Left ventricle myocardium inferior (tissue), 1 donor: ENCODE results near the gene MAN2B2. TPM values are rescaled to one million over a fixed set of nuclear protein-coding genes. Genes with fewer than 3 reads are reported as not detected.

Experiments
- DNase-seq: peaks from one replicate; pipeline ENCODE4 v3.0.0-alpha.2; 2020
- H3K27ac ChIP-seq: fragments of 200-600 bp; replicated peaks from 2 replicates; pipeline ENCODE4 v1.8.0; 2021
- H3K27me3 ChIP-seq: fragments of 200-600 bp; 2 replicates; pipeline ENCODE4 v1.8.0; 2021; ENCODE audit warnings: low read depth
- H3K36me3 ChIP-seq: fragments of 200-600 bp; 2 replicates; pipeline ENCODE4 v1.8.0; 2021
- H3K4me1 ChIP-seq: fragments of 200-600 bp; 2 replicates; pipeline ENCODE4 v1.8.0; 2021
- H3K4me3 ChIP-seq: fragments of 200-600 bp; 2 replicates; pipeline ENCODE4 v1.8.0; 2021; ENCODE audit warnings: mild to moderate bottlenecking, moderate library complexity
- H3K9me3 ChIP-seq: fragments of 200-600 bp; replicated peaks from 2 replicates; pipeline ENCODE4 v1.8.0; 2021
- intact Hi-C: fragments of 100-400 bp; cut with micrococcal nuclease; formaldehyde crosslinking; loops from one replicate; pipeline ENCODE4 v1.11.0; 2022
- total RNA-seq: library from RNA; stranded (reverse); fragmentation: NEBNext Ultra II Directional; extraction: Animal tissue kit (Norgen Biotek cat#: 25700); gene quantifications from one replicate; pipeline ENCODE4 v1.2.1, GENCODE V29; 2021
- TF ChIP-seq, protein P1 (sequence below): fragments of 200-600 bp; IDR thresholded peaks from 2 replicates; pipeline ENCODE4 v1.8.0; 2021; ENCODE audit warnings: antibody characterized with exemption, mild to moderate bottlenecking, borderline replicate concordance
- donor health status: DM: no; HTN: yes; CAD: no; lungs with severe emphysema.

The MAN2B2 gene
- total RNA-seq, 1 donor from 2014 or later: 18.5 TPM

DNA sequence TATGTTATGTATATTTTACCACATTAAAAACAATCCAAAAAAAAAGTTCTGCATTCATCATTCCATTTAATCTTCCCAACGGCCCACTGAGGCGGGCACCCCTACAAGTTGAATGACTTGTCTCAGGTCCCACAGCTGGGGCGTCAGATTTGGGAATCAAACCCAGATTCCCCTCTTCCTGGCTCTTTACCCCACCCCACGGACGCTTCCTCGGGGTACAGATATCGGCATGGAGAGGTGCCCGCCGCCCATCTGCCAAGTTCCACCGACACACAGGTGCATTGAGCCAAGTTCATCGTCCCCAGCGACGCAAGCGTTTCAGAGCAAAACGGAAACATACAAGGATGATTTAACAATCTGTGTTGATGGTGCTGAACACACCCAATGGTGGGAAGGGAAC lies 36.9 kb upstream of the MAN2B2 start:
- no peaks in the 10 kb centered on the region for H3K4me1 ChIP-seq
- H3K4me3 ChIP-seq: no peak overlapping the region
- TF ChIP-seq, protein P1, sequence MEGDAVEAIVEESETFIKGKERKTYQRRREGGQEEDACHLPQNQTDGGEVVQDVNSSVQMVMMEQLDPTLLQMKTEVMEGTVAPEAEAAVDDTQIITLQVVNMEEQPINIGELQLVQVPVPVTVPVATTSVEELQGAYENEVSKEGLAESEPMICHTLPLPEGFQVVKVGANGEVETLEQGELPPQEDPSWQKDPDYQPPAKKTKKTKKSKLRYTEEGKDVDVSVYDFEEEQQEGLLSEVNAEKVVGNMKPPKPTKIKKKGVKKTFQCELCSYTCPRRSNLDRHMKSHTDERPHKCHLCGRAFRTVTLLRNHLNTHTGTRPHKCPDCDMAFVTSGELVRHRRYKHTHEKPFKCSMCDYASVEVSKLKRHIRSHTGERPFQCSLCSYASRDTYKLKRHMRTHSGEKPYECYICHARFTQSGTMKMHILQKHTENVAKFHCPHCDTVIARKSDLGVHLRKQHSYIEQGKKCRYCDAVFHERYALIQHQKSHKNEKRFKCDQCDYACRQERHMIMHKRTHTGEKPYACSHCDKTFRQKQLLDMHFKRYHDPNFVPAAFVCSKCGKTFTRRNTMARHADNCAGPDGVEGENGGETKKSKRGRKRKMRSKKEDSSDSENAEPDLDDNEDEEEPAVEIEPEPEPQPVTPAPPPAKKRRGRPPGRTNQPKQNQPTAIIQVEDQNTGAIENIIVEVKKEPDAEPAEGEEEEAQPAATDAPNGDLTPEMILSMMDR: no peak
- H3K9me3 ChIP-seq: peaks cover 13% of the 10 kb centered on the region
- H3K27ac ChIP-seq: no peak overlapping the region
- DNase-seq: no peak
- H3K27me3 ChIP-seq: peaks cover 70% of the 10 kb centered on the region
- no peaks in the 10 kb centered on the region for H3K36me3 ChIP-seq
- intact Hi-C loops: no loop called here

DNA sequence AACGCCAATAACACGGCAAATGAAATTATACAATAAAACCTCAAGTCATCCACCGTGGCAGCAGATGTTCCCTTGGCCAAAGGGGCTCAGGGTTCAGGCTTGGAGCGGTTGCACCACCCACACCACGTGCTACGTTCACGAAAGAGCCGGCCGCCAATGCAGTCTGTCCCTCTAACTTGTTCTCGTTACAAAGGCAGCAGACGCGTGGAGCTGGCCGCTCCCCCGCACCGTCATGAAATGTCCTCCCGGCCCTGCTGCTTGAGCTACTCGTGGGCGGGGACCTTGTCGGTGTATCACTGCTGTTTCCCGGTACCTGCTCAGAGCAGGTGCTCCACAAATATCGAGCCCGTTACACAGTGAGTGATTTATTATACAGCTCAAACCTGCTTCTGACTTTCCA lies 36.4 kb upstream of the MAN2B2 start:
- Histone ChIP-seq H3K9me3 (peaks cover 13% of the 10 kb centered on the region), H3K4me1 (no peaks in the 10 kb centered on the region), H3K36me3 (no peaks in the 10 kb centered on the region), H3K27ac (no peak overlapping the region), H3K27me3 (peaks cover 75% of the 10 kb centered on the region), H3K4me3 (no peak overlapping the region)
- DNase-seq: no peak
- TF ChIP-seq, protein P1: no peak
- intact Hi-C loops: no loop called here

DNA sequence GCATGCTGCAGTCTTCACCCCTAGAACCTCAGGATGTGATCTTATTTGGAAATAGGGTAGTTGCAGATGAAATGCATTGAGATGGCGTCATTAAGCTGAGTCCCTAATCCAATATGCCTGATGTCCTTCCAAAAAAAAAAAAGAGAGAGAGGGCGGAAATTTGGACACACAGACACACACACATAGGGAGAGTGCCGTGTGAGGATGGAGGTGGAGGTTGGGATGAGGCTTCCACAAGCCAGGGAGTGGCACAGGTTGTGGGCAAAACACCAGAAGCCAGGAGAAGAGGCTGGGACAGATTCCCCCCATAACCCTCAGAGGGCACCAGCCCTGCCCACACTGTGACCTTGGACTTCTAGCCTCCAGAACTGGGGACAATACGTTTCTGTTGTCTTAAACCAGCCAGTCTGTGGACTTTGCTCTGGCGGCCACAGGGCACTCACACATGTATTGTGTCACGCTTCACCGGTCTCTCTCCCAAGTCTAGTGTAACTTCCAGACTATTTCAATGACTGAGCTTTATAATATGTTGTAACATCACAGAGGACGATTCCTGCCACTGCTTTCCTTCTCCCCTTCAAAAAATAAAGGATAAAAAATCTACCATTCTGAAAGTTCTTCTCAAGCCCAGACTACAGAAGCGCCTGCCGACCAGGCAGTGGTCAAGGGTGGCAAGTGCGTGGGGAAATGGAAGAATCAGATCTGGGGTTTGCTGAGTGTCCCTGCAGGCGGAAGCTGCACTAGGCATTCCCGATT lies 35.8 kb upstream of the MAN2B2 start:
- no peak for DNase-seq
- no peaks in the 10 kb centered on the region for H3K4me1 ChIP-seq
- H3K27me3 ChIP-seq: peaks cover 81% of the 10 kb centered on the region
- peaks cover 13% of the 10 kb centered on the region for H3K9me3 ChIP-seq
- intact Hi-C loops: no loop called here
- H3K4me3 ChIP-seq: no peak overlapping the region
- no peaks in the 10 kb centered on the region for H3K36me3 ChIP-seq
- TF ChIP-seq, protein P1: no peak
- H3K27ac ChIP-seq: no peak overlapping the region

DNA sequence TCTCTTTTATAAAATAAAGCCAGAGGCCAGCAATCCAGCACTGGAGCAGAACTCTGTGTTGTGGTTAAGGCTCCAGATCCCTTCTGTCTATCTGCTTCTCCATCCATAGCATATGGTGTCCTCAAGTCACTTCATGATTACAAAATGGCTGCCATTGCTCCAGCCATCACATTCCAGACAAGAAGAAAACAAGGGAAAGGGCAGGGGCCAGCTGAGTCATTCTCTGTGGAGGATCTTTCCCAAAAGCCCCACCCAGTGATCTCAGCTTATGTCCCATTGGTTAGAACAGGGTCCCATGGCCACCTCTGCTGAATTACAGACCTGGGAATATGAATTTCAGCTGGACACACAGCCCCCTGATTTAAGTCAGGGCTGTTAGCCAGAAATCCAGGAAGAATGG lies 34.1 kb upstream of the MAN2B2 start:
- intact Hi-C loops: no loop called here
- Histone ChIP-seq H3K36me3 (no peaks in the 10 kb centered on the region), H3K27me3 (peaks cover 90% of the 10 kb centered on the region), H3K27ac (no peak overlapping the region), H3K4me1 (no peaks in the 10 kb centered on the region), H3K4me3 (no peak overlapping the region), H3K9me3 (peaks cover 13% of the 10 kb centered on the region)
- TF ChIP-seq, protein P1: no peak
- DNase-seq: no peak

DNA sequence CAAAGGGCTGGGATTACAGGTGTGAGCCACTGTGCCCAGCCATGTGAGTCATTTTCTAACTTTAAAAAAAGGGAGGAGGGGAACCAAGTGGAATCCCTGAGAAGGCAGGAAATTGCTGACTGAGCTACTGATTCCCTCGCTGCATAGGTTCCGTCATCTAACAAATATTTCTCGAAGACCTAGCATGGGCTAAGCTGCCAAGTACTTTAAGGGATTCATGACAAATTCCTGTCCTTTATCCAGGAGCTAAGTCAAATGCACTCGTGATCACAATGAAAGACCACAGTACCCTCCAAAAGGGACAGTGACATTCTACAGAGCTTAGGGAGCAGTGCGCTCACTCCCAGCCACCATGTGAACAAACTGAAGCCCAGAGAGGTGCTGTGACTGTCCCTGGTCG lies 33.2 kb upstream of the MAN2B2 start:
- TF ChIP-seq, protein P1: no peak
- peaks cover 13% of the 10 kb centered on the region for H3K9me3 ChIP-seq
- no peak overlapping the region for H3K27ac ChIP-seq
- intact Hi-C loops: no loop called here
- DNase-seq: no peak
- H3K27me3 ChIP-seq: peaks cover 86% of the 10 kb centered on the region
- H3K4me1 ChIP-seq: no peaks in the 10 kb centered on the region
- H3K4me3 ChIP-seq: no peak overlapping the region
- no peaks in the 10 kb centered on the region for H3K36me3 ChIP-seq
